ENCODE data around the gene LRCH3. TPM values are rescaled to one million over a fixed set of nuclear protein-coding genes. Genes with fewer than 3 reads are reported as not detected.
A peak's percentile ranks its signal among the peaks of the same experiment; 100 is the strongest.

The LRCH3 gene
- total and polyA plus RNA-seq, 2 of the 13 experiments (the other 11 are each of a cell fraction or from before 2014, with no cell fraction given) = 25.5 to 103 TPM

- TF ChIP-seq ZXDC (CRISPR knock-in tag; IDR thresholded peaks at IDR 0.05) (no peak), NR3C1 (CRISPR knock-in tag; IDR thresholded peaks at IDR 0.05) (no peak), ZNF850 (CRISPR knock-in tag; conservative IDR thresholded peaks at IDR 0.05) (no peak), ZNF75D (CRISPR knock-in tag; IDR thresholded peaks at IDR 0.05; ENCODE audit: borderline replicate concordance) (no peak), ZNF318 (CRISPR knock-in tag; IDR thresholded peaks at IDR 0.05) (no peak), ZNF768 (CRISPR knock-in tag; IDR thresholded peaks at IDR 0.05) (no peak), ZNF678 (CRISPR knock-in tag; IDR thresholded peaks at IDR 0.05) (no peak), NRL (CRISPR knock-in tag; IDR thresholded peaks at IDR 0.05; ENCODE audit: borderline replicate concordance) (no peak), ZGPAT (CRISPR knock-in tag; IDR thresholded peaks at IDR 0.05) (peak; percentile 55)
- TF ChIP-seq, protein P1, sequence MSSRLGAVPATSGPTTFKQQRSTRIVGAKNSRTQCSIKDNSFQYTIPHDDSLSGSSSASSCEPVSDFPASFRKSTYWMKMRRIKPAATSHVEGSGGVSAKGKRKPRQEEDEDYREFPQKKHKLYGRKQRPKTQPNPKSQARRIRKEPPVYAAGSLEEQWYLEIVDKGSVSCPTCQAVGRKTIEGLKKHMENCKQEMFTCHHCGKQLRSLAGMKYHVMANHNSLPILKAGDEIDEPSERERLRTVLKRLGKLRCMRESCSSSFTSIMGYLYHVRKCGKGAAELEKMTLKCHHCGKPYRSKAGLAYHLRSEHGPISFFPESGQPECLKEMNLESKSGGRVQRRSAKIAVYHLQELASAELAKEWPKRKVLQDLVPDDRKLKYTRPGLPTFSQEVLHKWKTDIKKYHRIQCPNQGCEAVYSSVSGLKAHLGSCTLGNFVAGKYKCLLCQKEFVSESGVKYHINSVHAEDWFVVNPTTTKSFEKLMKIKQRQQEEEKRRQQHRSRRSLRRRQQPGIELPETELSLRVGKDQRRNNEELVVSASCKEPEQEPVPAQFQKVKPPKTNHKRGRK (CRISPR knock-in tag; IDR thresholded peaks at IDR 0.05) = no peak
Observed at GRCh38 chr3:197820550-197821335, 29.7 kb downstream of the LRCH3 start (continued).
